GM18526 (cell line): ENCODE results near the gene MTCL1.

Experiments used
- POLR2A ChIP-seq: IDR thresholded peaks from 3 replicates; pipeline ENCODE4 v1.6.1; 2011; ENCODE audit not compliant: insufficient read length; ENCODE audit errors: extremely low read depth

The MTCL1 gene

DNA sequence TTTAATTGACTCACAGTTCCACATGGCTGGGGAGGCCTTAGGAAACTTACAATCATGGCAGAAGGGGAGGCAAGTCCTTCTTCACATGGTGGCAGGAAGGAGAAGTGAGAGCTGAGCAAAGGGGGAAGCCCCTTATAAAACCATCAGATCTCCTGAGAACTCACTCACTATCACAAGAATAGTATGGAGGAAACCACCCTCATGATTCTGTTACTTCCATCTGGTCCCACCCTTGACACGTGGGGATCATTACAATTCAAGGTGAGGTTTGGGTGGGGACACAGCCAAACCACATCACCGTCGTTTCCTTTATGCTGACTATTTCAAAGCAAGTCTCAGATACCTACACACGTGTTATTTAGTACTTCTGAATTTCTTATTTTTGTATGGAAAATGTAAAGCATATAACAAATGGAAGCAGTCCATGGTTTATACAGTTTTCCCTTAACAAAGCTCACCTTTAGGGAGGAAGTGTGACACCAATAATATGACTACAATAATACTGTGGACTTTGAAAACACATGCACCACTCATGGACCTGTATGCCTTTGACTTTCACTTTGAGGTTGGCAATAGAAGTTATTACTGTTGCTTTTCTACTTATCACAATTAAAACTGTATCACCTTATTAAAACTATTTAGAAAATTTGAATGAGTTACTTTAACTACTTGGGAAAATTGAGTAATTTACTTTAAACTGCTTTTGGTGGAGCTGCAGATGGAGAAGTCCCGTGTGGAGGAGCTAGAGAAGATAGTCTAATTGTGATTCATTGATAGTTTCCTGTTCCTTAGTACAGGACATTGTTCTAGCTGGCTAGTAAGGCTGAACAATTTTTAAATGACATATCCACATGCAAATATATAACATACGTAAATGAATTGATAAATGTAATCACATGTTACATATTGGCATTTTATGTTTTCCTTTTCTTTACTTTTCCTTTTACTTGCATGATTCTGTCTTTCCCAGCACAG lies 37.3 kb downstream of the MTCL1 start:
- no peak for TF ChIP-seq POLR2A

DNA sequence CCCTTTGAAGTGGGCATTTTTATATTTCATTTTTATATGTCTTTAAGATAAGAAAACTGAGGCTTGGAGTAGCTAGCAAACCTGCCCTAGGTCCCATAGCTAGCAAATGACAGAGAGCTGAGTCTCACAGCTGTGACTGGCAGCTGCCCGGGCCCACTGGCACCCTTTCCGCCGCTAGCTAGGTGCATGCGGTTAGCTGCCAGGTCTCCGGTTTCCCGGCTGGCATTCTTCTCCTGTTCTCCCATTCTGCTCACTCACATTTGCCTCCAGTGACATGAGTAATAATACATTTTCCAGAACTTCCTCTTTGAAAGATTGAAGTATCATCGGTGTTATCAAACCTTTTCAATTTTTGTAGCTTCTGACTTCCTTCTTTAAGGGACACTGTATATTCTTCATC lies 38.7 kb downstream of the MTCL1 start:
- TF ChIP-seq POLR2A = no peak

DNA sequence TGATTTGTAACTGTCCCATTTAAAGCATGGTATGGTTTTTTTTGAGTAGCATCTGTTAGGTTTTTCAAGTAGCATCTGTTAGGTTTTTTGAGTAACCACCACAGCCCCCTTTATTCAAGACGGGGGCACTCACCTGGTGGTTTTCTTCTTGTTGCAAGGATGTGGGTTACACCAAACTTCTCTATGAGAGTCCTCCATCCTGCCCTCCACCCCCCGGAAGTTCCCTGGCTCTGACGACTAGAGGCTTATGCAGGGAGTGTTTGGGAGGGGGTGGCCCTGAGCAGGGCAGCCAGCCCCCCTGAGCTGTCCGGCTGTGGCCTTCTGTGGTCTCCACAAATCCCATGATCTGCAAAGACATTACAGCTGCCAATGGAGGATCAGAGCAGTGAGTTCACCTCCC lies 39.3 kb downstream of the MTCL1 start:
- TF ChIP-seq POLR2A = no peak

DNA sequence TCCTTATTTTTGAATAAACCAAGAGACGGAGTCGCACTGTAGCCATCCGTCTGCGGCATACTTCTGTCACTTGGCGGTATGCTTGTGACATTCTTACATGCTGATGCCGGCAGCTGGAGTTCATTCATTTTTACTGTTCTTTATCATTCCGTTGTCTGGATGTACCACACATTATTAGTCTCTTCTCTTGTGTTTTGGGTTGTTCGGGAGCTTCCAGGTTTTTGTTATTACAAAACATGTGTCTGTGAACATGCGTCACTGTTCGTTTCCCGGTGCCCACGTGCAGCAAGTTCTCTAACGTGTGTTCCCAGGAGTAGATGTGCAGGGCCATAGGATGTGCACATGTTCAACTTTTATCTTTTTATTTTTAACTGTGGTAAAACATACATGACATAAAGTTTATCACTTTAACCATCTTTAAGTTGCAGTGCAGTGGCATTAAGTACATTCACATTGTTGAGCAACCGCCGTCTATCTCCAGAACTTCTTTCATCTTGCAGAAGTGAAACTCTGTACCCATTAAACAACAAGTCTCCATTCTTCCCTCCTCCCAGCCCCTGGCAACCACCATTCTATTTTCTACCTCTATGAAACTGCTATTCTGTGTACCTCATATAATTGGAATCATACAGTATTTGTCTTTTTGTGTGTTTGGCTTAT lies 40.1 kb downstream of the MTCL1 start:
- no peak for TF ChIP-seq POLR2A

DNA sequence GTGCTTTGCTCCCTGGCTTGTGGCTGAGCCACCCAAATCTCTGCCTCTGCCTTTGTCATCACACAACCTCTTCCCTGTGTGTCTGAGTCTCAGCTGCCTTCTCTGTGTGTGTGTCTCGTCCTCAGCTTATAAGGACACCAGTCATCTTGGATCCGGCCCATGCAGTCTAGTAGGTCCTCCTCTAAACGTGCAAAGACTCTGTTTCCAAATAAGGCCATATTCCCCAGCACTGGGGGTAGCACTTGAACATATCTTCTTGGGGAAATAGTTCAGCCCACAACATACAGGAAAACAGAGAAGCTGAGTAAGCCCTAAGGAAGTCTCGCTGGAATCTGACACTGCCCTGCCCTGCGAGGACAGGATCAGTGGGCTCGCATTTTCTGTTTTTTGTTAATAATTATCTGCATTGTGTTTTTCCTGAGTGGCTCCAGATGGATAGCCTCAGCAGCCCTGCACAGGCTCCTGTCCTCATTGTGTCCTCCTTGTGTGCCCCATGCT lies 42.1 kb downstream of the MTCL1 start:
- TF ChIP-seq POLR2A = no peak

DNA sequence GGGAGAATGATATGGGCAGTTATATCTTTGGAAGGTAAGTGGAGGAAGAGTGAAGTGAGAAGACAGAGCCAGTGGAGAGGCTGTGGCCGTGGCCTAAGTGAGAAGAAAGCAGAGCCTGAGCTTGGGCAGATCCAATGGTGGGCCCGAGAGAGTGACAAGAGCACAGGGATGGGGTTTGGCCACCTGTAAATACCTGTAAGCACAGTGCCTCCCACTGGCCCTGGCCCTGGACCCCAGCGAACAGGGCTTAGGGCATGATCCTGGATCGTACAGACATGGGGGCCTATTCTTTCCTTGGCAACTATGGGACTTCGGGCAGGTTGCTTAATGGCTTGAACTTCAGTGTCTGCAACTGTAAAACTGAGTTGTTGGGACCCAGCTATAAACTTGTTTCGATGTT lies 44.1 kb downstream of the MTCL1 start:
- TF ChIP-seq POLR2A = no peak

DNA sequence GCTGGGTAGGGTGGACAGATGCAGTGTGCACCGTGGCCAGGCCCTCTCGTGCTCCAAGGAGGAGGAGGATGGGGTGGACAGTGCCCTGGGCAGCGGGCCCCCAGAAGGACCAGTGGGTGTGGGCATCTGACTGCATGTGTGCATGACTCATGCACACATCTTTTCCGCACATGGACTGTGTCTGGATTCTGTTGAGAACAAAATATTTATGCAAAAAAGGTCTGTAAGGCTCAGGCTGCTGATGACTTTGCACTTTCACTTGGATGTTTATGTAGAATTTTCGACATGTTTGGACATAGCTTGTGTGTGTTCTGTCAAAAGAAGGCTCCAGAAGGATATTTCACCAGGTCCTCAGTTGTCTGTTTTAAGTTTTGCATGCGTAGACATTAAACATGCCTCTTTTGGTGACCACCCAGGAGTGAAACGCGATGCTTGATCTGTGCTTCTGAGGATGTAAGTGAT lies 45.6 kb downstream of the MTCL1 start:
- no peak for TF ChIP-seq POLR2A

DNA sequence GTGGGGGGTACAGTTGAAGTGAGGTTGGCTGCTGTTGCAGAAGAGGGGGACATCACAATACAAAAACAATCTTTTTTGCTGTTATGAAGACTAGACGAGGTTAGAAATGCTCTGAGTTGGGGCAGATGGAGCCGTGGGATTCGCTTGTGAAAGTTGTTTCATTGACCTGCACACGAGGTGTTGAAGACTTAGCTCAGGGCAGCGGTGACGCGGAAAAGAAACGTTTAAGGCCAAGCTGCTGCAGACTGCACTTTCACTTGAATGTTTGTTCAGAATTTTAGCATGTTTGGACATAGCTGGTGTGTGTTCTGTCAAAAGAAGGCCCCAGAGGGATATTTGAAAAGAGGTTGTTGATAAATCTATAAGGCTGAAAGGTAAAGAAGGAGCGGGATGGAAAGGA lies 46.3 kb downstream of the MTCL1 start:
- TF ChIP-seq POLR2A = no peak

DNA sequence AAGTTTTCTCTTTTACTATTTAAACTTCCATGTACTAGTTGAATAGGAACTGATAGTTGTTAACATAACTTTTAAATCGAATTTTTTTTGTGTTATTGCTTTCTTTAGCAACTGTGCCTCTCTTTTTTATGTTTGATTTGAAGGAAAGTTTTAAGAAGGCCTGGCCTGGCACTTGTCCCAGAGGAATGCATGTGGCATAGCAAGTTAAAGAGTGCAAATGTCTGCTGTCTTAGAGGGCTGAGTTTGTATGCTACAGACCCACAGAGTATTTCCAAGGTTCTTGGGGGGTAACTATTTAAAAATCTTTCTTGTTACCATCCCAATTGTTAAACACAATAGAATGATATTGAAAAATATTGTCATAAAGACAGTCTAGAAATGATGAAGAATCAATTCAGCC lies 47.0 kb downstream of the MTCL1 start:
- no peak for TF ChIP-seq POLR2A

DNA sequence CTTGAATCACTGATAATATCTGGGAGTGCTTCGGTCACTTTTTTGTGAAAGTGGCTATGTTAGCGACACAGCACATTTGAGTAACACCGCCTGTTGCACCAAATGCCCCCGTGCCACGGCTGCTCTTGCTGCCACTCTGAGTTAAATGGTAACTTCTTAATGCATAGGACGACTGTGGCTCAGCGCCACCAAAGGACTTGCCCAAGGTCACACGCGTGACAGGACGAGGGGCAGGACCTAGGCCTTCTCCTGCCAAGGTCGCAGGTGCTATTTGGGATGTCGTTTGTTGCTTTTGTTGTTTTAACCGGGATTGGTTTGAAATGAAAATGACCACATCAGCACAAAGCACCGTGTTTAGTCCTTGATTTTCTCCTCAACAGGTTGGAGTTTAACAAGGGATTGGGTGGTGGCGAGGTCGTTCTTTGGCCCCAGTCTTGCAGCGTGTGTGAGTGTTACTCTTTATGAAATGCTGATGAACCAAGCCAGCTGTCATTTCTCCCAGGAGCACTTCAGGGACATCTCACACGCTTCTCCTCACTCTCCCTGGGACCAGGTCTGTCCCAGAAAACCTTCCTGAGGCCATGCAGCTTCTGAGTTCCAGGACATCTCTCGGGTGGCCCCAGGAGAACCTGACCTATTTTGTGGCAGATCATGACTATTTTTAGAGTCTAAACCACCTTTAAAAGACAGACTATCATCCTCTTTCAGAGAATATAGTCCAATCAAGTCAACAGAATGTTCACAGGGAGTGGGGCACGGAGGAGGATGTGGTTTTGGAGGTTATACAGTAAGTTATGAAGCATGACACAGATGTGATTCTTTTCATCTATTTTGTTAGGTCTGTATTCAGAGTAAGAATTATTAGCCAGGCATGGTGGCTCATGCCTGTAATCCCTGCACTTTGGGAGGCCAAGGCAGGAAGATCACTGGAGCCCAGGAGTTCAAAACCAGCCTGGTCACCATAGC lies 49.9 kb downstream of the MTCL1 start:
- no peak for TF ChIP-seq POLR2A

DNA sequence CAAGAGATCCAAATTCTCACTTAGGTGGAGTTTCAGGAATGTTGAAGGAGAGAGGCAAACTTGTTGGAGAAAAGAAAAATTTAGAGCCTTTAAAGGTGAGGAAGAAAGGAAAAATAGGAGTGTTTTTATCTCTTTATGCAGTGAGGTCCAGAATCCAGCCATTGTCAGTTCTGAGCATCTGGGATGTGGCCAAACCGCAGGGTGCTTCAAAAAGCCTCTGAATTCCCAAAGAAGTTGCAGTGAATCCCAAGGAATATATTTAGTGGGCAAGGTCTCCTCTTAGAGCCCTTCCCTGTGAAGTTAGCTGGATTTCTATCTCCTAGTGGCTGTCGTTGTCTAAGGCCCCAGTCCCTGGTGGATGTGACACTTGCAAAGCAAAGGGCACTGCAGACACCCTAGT lies 51.2 kb downstream of the MTCL1 start:
- TF ChIP-seq POLR2A = no peak

DNA sequence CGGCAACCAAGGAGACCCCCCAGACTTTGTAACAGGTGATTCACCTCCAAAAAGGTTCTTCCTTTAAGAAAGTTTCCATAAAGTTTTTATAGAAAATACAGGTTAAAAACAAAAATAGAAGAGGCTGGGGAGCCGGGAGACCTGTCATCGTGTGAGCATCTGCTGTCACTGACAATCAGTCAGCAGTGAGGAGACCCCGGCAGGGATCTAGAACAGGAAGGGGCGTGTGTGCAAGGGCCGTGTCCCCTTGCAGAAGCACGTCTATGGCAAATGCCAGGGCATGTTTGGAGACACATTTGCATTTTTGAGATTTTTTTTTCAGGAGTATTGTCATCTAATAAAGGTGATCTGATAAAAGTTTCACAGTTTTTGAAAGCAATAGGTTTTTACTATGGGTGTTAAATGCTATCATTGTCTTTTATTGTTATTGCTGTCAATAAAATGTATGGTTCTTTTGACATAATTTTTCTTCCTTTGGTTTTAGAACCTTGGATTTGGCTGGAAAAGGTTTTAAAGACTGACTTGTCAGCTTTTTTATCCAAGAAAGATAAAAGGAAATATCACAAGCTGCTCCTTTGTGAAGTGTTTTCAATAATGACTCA lies 52.1 kb downstream of the MTCL1 start:
- no peak for TF ChIP-seq POLR2A

DNA sequence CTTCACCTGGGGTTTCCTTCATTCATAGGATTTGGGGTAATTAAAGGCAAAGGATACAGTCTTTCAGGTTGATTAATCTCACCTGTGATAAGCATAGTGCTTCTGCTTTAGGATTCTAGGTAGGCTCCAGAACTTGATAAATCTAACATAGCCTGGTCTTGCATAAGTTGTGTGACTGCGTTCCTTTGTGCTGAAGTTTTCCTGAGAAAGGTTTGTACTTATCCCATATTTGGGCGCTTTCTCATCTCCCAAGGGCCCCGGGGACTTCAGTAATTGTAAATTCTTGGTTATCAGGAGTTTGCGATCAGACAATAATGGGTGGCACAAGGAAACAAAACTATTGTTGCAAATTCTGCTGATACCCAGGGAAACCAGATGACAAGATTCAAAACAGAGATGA lies 53.1 kb downstream of the MTCL1 start:
- no peak for TF ChIP-seq POLR2A

DNA sequence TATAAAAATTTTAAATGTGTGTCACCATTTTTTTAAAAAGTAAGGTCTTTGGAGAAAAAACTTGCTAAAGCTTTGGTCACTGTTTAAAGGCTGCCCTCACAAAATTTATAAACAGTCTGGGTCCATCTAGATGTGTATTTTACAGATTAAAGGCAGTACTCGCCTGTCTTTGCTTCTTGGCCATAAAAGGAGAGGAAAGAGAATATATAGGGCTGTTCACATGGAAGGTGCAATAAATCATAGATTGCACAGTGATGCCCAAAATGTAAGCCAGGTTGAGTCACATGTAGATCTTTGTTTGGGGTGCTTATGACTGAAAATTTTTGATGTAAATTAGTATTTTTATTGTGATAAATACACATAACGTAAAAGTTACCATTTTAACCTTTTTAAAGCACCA lies 55.6 kb downstream of the MTCL1 start:
- no peak for TF ChIP-seq POLR2A

DNA sequence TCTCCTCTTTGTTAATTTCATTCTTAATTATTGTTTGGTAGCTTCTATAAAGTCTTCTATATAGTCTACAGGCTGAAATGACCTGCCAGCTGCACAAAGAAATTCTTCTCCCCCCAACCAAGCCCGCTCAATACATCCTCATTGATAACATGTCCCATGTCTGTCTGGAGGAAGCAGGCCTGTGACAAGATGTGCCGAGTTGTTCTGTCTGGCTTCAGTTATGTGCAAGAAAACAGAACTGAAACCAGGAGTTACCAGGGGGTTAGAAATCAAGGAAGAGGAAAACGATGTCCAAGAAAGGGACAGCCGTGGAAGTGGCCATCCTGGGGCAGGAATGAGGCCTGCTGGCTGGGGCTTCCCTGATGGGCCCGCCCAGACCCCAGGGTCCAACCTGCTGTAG lies 57.6 kb downstream of the MTCL1 start:
- no peak for TF ChIP-seq POLR2A
